ENCODE data around the gene FSHR.

FSHR gene

DNA sequence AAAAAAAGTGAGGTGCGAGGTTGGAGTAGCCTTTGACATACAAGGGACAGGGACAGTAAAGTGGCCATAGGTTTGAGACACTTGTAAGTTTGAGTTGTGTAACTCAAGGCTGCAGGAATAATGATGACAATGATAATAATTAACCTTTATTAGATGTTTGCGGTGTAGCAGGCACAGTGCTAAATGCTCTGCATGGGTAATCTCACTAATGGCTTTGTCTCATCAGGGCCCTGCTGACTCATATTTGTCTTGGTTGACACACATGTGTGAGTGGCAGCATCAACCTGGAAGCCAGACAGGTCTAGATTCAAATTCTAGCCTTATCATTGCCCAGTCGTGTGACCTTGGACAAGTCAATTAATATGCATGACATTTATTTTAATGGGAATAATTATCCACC lies 126.2 kb downstream of the FSHR start:
- DNase-seq, result no peak

DNA sequence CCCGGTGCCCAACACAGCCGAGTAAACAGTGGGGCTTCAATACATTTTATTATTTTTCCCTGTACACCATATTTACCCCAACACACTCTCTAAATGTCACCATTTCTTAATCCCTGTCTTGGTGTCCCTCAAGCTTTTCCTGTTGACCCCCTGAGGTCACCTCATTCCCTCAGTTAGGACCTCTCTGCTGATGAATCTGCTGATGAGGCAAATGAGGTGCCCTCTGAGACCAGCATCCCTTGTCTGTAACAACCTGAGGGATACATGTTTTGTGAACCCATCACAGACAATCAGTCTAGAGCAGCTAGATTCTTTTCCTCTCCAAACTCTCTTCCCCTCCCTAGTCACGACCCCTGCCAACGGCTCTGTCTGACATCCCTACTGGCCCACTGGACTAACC lies 127.6 kb downstream of the FSHR start:
- DNase-seq, result no peak

DNA sequence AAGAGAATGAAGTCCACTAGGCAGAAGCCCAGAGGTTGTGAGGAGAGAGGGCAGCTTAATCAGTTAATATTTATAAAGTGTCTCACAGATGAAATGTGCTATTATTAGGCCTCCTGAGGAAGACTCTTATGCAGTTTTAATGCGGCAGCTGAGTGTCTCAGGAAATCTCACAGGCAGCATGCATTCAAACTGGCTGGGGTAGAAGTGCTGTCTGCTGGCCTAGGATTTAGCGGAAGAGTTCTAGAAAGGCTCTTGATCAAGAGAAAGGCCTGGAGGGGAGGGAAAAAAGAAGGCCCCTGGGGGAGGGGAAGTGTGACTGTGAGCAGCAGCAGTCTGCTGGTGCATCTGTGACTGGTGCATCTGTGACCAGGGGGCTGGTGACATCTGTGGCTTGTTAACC lies 133.0 kb downstream of the FSHR start:
- DNase-seq, result no peak

GRCh38 chr2:49005261-49005660 lies 149.1 kb downstream of the FSHR start:
- DNase-seq, result no peak

DNA sequence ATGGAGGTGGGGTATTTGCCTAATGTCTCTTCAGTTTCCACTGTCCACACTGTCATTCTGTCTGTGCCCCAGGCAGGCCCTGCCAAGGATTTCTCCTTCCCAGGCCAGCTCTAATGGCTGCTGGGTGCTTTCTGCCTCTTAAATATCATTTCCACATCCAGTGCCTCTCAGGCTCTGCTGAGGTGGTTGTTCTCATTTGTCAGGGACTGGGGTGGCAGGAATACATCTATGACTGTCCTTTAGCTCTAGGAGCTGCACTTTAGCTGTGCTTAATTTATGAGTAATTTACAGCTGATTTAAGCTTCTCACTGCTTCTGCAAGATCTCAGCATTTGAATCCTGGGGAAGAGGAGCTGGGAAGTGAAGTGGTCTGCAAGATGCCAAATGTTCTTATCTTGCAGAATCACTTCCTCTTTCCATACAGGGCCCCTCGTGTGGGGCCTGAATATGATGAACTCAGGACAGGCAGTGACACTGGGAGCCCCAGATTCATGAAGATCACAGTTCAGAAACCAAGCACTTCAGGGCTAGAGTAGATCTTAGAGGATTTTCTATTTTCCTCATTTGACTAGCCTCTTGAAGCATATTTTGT lies 150.2 kb downstream of the FSHR start:
- no peak for DNase-seq

- no peak for DNase-seq
Observed at GRCh38 chr2:49003201-49003600, 151.1 kb downstream of the FSHR start.

DNA sequence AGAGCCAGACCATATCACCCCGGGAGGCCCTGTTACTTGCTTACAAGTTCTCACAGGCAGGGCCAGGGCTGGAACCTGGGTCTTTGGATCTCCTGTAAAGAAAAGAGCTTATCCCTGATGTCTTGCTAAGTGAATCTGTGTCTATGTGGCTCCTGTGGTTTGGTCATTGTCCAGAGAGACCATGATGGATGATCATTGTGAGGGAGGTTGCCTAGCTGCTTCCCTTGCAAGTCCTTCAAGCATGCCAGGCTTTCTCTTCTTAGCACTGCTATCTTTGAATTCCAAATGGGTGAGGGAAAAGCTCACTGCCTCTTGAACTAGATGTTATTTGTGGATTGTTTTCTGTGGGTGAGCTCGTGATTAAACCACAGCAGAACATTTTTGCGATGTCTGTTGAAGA lies 151.6 kb downstream of the FSHR start:
- no peak for DNase-seq

GRCh38 chr2:49000695-49001094 lies 153.6 kb downstream of the FSHR start:
- no peak for DNase-seq

DNA sequence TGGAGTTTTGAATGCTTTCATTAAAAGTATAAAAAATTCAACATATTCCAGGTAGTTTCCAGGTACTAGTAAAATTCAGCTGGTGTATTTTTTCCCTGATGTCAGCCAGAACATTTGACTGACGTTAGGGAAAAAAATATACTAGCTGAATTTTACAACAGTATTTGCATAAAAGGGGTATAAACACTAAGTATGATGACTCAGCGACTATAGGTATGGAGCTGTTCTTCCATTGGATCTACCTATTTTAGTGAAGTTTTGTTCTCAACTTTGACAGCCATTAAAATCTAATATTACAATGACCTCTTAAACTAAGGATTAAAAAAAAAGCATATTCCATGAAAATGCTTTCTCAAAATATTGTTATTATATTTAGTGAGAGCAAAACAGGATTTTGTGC lies 155.9 kb downstream of the FSHR start:
- no peak for DNase-seq

DNA sequence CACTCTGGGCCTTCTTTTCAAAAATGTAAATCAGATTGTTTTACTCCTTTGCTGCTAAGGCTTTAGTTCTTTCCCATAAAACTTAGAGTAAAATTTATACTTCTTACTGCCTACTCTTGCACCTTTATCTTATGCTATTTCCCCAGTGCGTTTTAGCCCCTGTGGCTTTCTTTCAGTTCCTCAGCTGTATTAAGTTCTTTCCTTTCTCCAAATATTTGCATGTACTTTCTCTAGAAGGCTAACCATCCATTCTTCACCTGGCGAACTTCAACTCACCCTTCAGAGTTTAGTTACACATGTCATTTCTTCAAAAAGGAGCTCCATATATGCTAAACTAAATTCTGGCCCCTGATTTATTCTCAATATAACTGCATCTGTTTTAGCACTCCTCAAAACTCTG lies 160.7 kb downstream of the FSHR start:
- DNase-seq, result no peak

- no peak for DNase-seq
Observed at GRCh38 chr2:48991415-48992131, 162.7 kb downstream of the FSHR start.

DNA sequence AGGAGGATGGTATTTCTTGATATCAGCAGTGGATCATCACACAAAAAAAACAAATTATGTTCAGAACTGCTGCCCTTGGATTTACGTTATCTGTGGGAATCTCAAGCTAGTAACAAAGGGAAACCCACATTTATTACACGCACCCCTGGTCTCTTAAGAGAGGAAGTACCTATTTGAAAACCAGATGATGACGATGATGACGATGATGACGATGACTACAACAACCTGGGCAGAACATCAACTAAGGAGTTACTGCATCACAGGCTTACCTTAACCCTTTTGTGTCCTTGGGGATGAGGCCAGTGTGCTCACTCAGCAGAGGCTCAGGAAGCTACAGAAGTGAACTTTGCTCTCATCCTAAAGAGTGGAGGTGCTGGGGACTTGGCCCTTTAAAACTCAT lies 169.4 kb downstream of the FSHR start:
- DNase-seq, result no peak

GRCh38 chr2:48983551-48983950 lies 170.8 kb downstream of the FSHR start:
- DNase-seq, result no peak

DNA sequence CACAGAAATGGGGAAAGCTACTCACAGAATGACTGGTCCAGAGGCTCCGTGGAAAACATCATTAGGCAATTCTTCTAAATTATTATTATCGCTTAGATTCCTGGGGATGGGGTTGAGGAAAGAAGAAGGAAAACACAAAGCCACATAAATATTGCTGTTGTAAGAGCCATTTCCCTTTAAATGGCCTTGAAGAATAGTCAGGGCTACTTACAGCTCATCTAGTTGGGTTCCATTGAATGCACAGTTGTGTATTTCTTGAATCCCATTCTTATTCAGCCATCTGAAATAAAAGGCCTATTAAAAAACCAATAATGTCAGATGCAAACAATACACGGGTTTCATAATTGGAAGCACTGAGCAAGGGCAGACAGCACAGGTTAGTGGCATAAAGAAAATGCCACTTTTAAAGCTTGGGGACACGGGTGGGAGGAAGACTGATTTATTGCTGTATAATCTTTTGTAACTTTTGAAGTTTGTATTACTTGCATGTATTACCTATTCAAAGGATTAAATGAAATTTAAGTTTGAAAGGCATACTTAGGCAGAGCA lies 171.4 kb downstream of the FSHR start:
- DNase-seq, result no peak

DNA sequence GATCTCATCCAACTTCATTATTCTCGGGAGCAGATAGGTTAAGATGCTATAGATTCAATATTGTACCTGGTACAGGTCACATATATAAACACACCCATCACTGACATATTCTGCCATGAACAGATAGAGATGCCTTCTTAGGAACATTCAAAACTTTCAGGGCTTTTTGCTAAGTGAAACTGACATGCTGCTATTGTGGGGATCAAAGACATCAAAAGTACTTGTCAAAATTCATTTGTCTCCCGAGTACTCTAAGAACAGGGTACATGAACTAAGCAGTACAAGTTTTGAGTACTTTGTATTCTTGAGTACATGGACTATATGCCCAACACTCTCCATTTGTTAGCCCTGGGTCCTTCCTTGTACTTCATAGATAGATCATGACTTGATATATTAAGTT lies 173.5 kb downstream of the FSHR start:
- no peak for DNase-seq

- no peak for DNase-seq
Observed at GRCh38 chr2:48979691-48980090, 174.6 kb downstream of the FSHR start.

DNA sequence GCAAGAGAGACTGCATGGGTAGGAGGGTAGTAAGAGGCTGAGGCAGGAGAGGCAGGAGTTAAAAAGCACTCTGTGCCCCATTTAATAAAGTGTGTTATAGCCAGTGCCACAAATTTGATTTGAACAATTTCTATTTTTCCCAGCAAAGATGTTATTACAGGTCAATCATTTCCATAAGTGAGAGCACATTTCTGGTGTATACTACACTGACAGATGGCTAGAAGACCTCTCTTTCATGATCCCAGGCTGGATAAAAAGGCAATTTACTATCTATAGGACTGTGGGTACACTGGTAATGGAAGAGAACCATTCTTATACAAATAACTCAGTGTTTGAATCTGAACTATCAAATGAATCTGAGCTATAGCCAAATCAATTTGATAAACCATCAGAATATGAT lies 176.2 kb downstream of the FSHR start:
- DNase-seq, result no peak

- DNase-seq, result no peak
Observed at GRCh38 chr2:48971801-48972200, 182.5 kb downstream of the FSHR start.

GRCh38 chr2:48968011-48968410 lies 186.3 kb downstream of the FSHR start:
- no peak for DNase-seq

DNA sequence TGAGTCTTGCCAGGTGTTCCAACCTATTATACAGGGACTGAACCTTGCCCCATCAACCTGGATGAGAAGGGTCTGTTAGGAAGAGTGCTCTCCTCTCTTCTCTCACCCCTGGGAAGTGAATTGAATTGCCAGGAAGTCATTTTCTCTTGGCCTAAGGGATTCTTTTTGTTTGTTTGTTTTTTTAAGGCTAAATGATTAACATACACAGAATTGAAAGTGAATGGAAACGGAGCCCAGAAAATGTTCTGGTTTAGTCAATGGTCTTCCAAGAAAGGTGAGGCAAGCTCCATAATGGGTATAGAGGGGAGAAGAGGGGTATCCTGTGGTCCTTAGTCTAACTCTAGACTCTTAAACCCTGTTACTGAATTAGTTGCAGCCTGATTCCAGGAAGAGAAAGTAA lies 189.1 kb downstream of the FSHR start:
- no peak for DNase-seq

DNA sequence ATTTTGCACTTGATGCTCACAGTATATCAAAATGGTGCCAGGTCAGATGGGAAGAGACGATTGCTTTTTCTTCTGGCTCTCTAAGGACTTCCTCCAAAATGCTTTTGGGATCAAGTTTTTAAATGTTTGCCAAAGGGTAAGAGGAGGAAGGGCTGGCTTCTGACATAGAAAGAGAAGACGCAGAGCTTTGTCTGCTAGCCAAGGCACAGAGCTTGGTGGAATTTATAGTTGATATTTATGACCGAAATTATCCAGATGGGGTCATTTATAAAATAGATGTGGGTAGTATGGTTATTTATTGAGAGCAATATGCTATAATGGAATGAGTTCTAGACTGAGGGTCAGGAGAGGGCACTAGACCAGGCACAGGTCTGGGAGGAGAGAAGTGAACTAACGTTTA lies 193.3 kb downstream of the FSHR start:
- no peak for DNase-seq

DNA sequence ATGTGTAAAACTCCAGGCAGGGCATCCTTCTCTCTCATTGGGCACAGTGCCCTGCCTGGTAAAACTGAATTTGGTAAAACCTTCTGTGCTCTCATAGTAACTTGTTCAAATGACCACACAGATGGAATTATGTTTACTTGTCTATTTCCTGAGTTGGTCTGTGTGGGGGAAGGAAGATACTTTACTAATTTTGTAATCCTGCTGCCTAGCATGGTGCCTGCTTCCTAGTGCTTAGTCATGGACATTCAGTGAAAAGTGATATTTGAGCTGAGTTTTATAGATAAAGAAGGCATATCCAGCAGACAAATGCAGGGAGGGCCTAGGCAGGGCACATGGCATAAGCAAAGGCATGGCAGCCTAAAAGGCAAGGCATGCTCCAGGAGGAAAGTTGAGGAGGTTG lies 199.4 kb downstream of the FSHR start:
- DNase-seq, result no peak

- DNase-seq, result no peak
Observed at GRCh38 chr2:48954311-48954710, 200.0 kb downstream of the FSHR start.

- no peak for DNase-seq
Observed at GRCh38 chr2:48952614-48953013, 201.7 kb downstream of the FSHR start.

- DNase-seq, result no peak
Observed at GRCh38 chr2:48952143-48952542, 202.2 kb downstream of the FSHR start.

Measured in CD4-positive, alpha-beta T cell treated with Interleukin-10 for 1 hour (primary cell).